Breast epithelium (tissue), 3 donors: ENCODE data around the gene ARFGAP1.

Source experiments
- CTCF ChIP-seq, 3 donors: fragments of 450-650 bp; IDR thresholded peaks; one replicate each; pipeline ENCODE4 v1.5.1; 2016 to 2017; ENCODE audit warnings: antibody characterized with exemption in 3 of 3, mild to moderate bottlenecking in 3 of 3, moderate library complexity in 3 of 3
- POLR2A ChIP-seq: fragments of 450-650 bp; IDR thresholded peaks from one replicate; pipeline ENCODE4 v1.6.1; 2016; ENCODE audit warnings: antibody characterized with exemption, mild to moderate bottlenecking, moderate library complexity
- POLR2AphosphoS5 ChIP-seq, 3 donors: sonication (generic); formaldehyde crosslinking; IDR thresholded peaks; one replicate each; pipeline ENCODE4 v1.6.1; 2017; ENCODE audit warnings: antibody characterized with exemption in 3 of 3

GRCh38 chr20:63241272-63241671 is 31.3 kb upstream of the ARFGAP1 start:
- no peak for TF ChIP-seq POLR2AphosphoS5 (IDR thresholded peaks at IDR 0.05)
- TF ChIP-seq CTCF (IDR thresholded peaks at IDR 0.05) = no peak
- TF ChIP-seq POLR2A = no peak
